Colonic mucosa (tissue), 4 donors: ENCODE data around the gene TBCD. TPM values are rescaled to one million over a fixed set of nuclear protein-coding genes. Genes with fewer than 3 reads are reported as not detected.
"Not testable (repeated sequence)": the region's sequence is repeated elsewhere in the genome, so short reads cannot be mapped to it uniquely, and the experiment has no call there.

Source experiments
- DNase-seq: peaks from one replicate; pipeline ENCODE4 v3.0.0-alpha.2; 2020
- H3K27ac ChIP-seq: fragments of 200-600 bp; one replicate; pipeline ENCODE4 v1.8.0; 2021
- H3K27me3 ChIP-seq: fragments of 200-600 bp; one replicate; pipeline ENCODE4 v1.8.0; 2021
- H3K36me3 ChIP-seq: fragments of 200-600 bp; one replicate; pipeline ENCODE4 v1.8.0; 2021
- H3K4me1 ChIP-seq: fragments of 200-600 bp; one replicate; pipeline ENCODE4 v1.8.0; 2021; ENCODE audit warnings: mild to moderate bottlenecking
- H3K4me3 ChIP-seq: fragments of 200-600 bp; one replicate; pipeline ENCODE4 v1.8.0; 2021
- H3K9ac ChIP-seq, 2 donors: one replicate each; pipeline ENCODE4 v1.7.0; 2013; ENCODE audit warnings: control low read depth in 2 of 2, low read depth in 2 of 2, low read length in 2 of 2
- H3K9me3 ChIP-seq: fragments of 200-600 bp; one replicate; pipeline ENCODE4 v1.8.0; 2021
- CTCF ChIP-seq: fragments of 200-600 bp; IDR thresholded peaks from one replicate; pipeline ENCODE4 v1.8.0; 2022; ENCODE audit warnings: antibody characterized with exemption, mild to moderate bottlenecking
- intact Hi-C: fragments of 100-400 bp; cut with DNase I; formaldehyde crosslinking; loops from one replicate; pipeline ENCODE4 v1.14.1; 2022
- total RNA-seq, 2 donors: library from RNA; stranded (reverse); fragmentation: NEBNext Ultra II Directional in 1 of 2; extraction: Animal tissue kit (Norgen Biotek cat#: 25700) in 1 of 2; gene quantifications; one replicate each; pipeline ENCODE4 v1.2.1, GENCODE V29; 2021
- donor health status: healthy.
- donor health status: DM: no; HTN: no; CAD: no.
- donor health status: DM: no; HTN: no; CAD: no.

The TBCD gene
- total RNA-seq, 2 donors from 2014 or later = 49.2 to 101 TPM

- H3K9ac ChIP-seq = no peak overlapping the region
- no peaks in the 10 kb centered on the region for H3K4me1 ChIP-seq
- H3K9me3 ChIP-seq = no peaks in the 10 kb centered on the region
- no peak overlapping the region for H3K27ac ChIP-seq
- no peaks in the 10 kb centered on the region for H3K36me3 ChIP-seq
- H3K27me3 ChIP-seq = no peaks in the 10 kb centered on the region
- DNase-seq = no peak
- H3K4me3 ChIP-seq = no peak overlapping the region
- no peak for TF ChIP-seq CTCF
- intact Hi-C loops = loop anchor here (5.0 kb wide), 1 partner anchor 129 kb away; no protein-coding TSS in a partner anchor
Measured at GRCh38 chr17:82783498-82783897, 31.6 kb downstream of the TBCD start.

GRCh38 chr17:82785581-82785980 lies 33.7 kb downstream of the TBCD start:
- H3K9me3 ChIP-seq, intact Hi-C loops, H3K4me1 ChIP-seq, H3K9ac ChIP-seq, H3K27me3 ChIP-seq, H3K27ac ChIP-seq, H3K36me3 ChIP-seq, H3K4me3 ChIP-seq, DNase-seq: not testable (repeated sequence)

GRCh38 chr17:82786427-82786826 lies 34.6 kb downstream of the TBCD start:
- H3K27me3 ChIP-seq = no peaks in the 10 kb centered on the region
- H3K36me3 ChIP-seq = no peaks in the 10 kb centered on the region
- no peak for DNase-seq
- TF ChIP-seq CTCF = no peak
- intact Hi-C loops = no loop called here
- H3K4me3 ChIP-seq = no peak overlapping the region
- no peaks in the 10 kb centered on the region for H3K4me1 ChIP-seq
- no peaks in the 10 kb centered on the region for H3K9me3 ChIP-seq
- H3K27ac ChIP-seq = no peak overlapping the region
- no peak overlapping the region for H3K9ac ChIP-seq

GRCh38 chr17:82787081-82787848 lies 35.4 kb downstream of the TBCD start:
- no peak overlapping the region for H3K4me3 ChIP-seq
- H3K36me3 ChIP-seq = no peaks in the 10 kb centered on the region
- intact Hi-C loops = no loop called here
- H3K9me3 ChIP-seq = no peaks in the 10 kb centered on the region
- no peak for DNase-seq
- no peaks in the 10 kb centered on the region for H3K4me1 ChIP-seq
- no peak for TF ChIP-seq CTCF
- no peaks in the 10 kb centered on the region for H3K27me3 ChIP-seq
- no peak overlapping the region for H3K9ac ChIP-seq
- H3K27ac ChIP-seq = no peak overlapping the region

GRCh38 chr17:82788206-82789001 lies 36.5 kb downstream of the TBCD start:
- intact Hi-C loops = no loop called here

More at GRCh38 chr17:82788206-82789001, 36.5 kb downstream of the TBCD start:
- Histone ChIP-seq H3K4me3 (no peak overlapping the region), H3K9me3 (no peaks in the 10 kb centered on the region), H3K27me3 (no peaks in the 10 kb centered on the region), H3K36me3 (no peaks in the 10 kb centered on the region), H3K9ac (no peak overlapping the region), H3K27ac (no peak overlapping the region), H3K4me1 (no peaks in the 10 kb centered on the region)
- TF ChIP-seq CTCF = no peak
- no peak for DNase-seq
